Colonic mucosa (tissue), 4 donors: ENCODE data around the gene ZNF134. TPM values are rescaled to one million over a fixed set of nuclear protein-coding genes. Genes with fewer than 3 reads are reported as not detected.

Source experiments
- DNase-seq: peaks from one replicate; pipeline ENCODE4 v3.0.0-alpha.2; 2020
- H3K27ac ChIP-seq: fragments of 200-600 bp; one replicate; pipeline ENCODE4 v1.8.0; 2021
- H3K27me3 ChIP-seq: fragments of 200-600 bp; one replicate; pipeline ENCODE4 v1.8.0; 2021
- H3K36me3 ChIP-seq: fragments of 200-600 bp; one replicate; pipeline ENCODE4 v1.8.0; 2021
- H3K4me1 ChIP-seq: fragments of 200-600 bp; one replicate; pipeline ENCODE4 v1.8.0; 2021; ENCODE audit warnings: mild to moderate bottlenecking
- H3K4me3 ChIP-seq: fragments of 200-600 bp; one replicate; pipeline ENCODE4 v1.8.0; 2021
- H3K9ac ChIP-seq, 2 donors: one replicate each; pipeline ENCODE4 v1.7.0; 2013; ENCODE audit warnings: control low read depth in 2 of 2, low read depth in 2 of 2, low read length in 2 of 2
- H3K9me3 ChIP-seq: fragments of 200-600 bp; one replicate; pipeline ENCODE4 v1.8.0; 2021
- CTCF ChIP-seq: fragments of 200-600 bp; IDR thresholded peaks from one replicate; pipeline ENCODE4 v1.8.0; 2022; ENCODE audit warnings: antibody characterized with exemption, mild to moderate bottlenecking
- intact Hi-C: fragments of 100-400 bp; cut with DNase I; formaldehyde crosslinking; loops from one replicate; pipeline ENCODE4 v1.14.1; 2022
- total RNA-seq, 2 donors: library from RNA; stranded (reverse); fragmentation: NEBNext Ultra II Directional in 1 of 2; extraction: Animal tissue kit (Norgen Biotek cat#: 25700) in 1 of 2; gene quantifications; one replicate each; pipeline ENCODE4 v1.2.1, GENCODE V29; 2021
- donor health status: healthy.
- donor health status: DM: no; HTN: no; CAD: no.
- donor health status: DM: no; HTN: no; CAD: no.

ZNF134 gene
- total RNA-seq, 2 donors from 2014 or later, result 5.8 to 7.7 TPM

- peaks cover 3% of the 10 kb centered on the region for H3K4me1 ChIP-seq
- intact Hi-C loops, result no loop called here
- peaks cover 7% of the 10 kb centered on the region for H3K9me3 ChIP-seq
- peak within 1 kb of the TSS; percentile 29 for H3K27ac ChIP-seq
- peaks cover 16% of the 10 kb centered on the region for H3K36me3 ChIP-seq
- peak within 1 kb of the TSS; percentile 96 for H3K4me3 ChIP-seq
- no peaks in the 10 kb centered on the region for H3K27me3 ChIP-seq
- H3K9ac ChIP-seq, result peak within 1 kb of the TSS; percentile 60 to 87
- DNase-seq, result peak; percentile 98
- no peak for TF ChIP-seq CTCF
These were observed 35.4 kb upstream of the ZNF134 start, which contains the start of gene ZNF416 for GRCh38 chr19:57578487-57579205. Gene ZNF416, minus strand, starts transcription at chr19:57578911. Its CDS starts 207 bp downstream, at chr19:57578704.

DNA sequence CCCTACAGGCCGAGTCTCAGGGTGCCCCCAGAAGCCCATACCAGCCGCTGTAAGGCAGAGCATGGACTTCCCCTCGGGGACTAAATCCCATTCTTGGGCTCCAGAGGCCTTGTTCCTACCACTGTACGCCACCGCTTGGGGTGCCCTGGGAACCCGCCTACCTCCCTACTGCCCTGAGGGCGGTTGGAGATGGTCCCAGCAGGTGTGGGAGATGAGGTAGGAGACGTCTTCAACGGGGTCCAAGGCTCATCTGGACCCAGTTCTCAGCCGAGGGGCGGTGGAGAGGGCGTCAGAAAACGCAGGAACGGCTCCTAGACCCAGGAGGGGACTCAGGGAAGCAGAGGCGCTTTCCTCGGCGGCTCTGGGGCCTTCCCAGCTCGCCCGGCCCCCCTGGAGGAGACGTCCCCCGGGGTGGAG lies 30.9 kb upstream of the ZNF134 start:
- Histone ChIP-seq H3K27ac (no peak overlapping the region), H3K36me3 (no peaks in the 10 kb centered on the region), H3K9me3 (no peaks in the 10 kb centered on the region), H3K4me3 (peak overlapping the region; percentile 45), H3K9ac (no peak overlapping the region), H3K27me3 (no peaks in the 10 kb centered on the region), H3K4me1 (no peaks in the 10 kb centered on the region)
- intact Hi-C loops, result no loop called here
- no peak for DNase-seq
- no peak for TF ChIP-seq CTCF

- Histone ChIP-seq H3K9ac (peak within 1 kb of the TSS in 1 of 2 donors; percentile 35), H3K9me3 (no peaks in the 10 kb centered on the region), H3K27ac (no peak within 1 kb of the TSS), H3K27me3 (no peaks in the 10 kb centered on the region), H3K36me3 (no peaks in the 10 kb centered on the region), H3K4me3 (peak within 1 kb of the TSS; percentile 45), H3K4me1 (no peaks in the 10 kb centered on the region)
- intact Hi-C loops, result no loop called here
- TF ChIP-seq CTCF, result no peak
- DNase-seq, result peak; percentile 86
These were observed 30.3 kb upstream of the ZNF134 start, which contains the start of gene ZIK1 for GRCh38 chr19:57583521-57584416. Gene ZIK1, plus strand, starts transcription at chr19:57584145. Its CDS starts 212 bp downstream, at chr19:57584357.

- intact Hi-C loops, result no loop called here
- TF ChIP-seq CTCF, result no peak
- Histone ChIP-seq H3K4me1 (no peaks in the 10 kb centered on the region), H3K27me3 (no peaks in the 10 kb centered on the region), H3K4me3 (no peak overlapping the region), H3K27ac (no peak overlapping the region), H3K9ac (no peak overlapping the region), H3K36me3 (peaks cover 6% of the 10 kb centered on the region), H3K9me3 (no peaks in the 10 kb centered on the region)
- DNase-seq, result no peak
These were observed 26.5 kb upstream of the ZNF134 start for GRCh38 chr19:57587529-57587928.

DNA sequence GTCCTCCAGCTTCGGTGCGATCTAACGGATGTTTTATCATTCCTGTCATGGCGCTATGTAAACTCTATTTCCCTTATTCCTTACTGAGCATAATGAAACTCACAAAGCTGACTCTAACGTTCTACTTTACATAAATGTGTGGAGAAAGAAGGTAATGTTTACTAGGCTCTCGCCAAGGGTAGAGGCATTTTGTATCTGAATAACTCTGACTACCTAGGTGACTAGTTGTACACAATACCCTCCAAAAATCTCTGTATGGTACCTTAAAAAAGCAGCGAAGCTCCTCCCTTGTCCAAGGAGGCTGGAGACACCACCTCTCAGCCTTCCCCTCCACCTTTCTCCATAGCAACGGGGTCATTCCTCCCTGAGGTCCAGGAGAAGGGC lies 14.7 kb upstream of the ZNF134 start:
- Histone ChIP-seq H3K27me3 (no peaks in the 10 kb centered on the region), H3K36me3 (no peaks in the 10 kb centered on the region), H3K9me3 (no peaks in the 10 kb centered on the region), H3K4me3 (peak overlapping the region; percentile 98), H3K9ac (peak overlapping the region in 1 of 2 donors; percentile 40), H3K4me1 (peaks cover 5% of the 10 kb centered on the region), H3K27ac (no peak overlapping the region)
- TF ChIP-seq CTCF, result no peak
- no peak for DNase-seq
- intact Hi-C loops, result no loop called here
